Head of caudate nucleus (tissue), 42 donors: ENCODE data around the gene PARVG.

Source experiments
- DNase-seq, 42 donors: peaks; one replicate each; pipeline versions ENCODE4 v3.0.0 to v3.0.0-alpha.2; 2020 to 2021; ENCODE audit warnings: mixed read lengths in 7 of 42
- intact Hi-C: fragments of 100-400 bp; cut with DNase I; formaldehyde crosslinking; loops from one replicate; pipeline ENCODE4 v1.15.0; 2022

PARVG gene

DNA sequence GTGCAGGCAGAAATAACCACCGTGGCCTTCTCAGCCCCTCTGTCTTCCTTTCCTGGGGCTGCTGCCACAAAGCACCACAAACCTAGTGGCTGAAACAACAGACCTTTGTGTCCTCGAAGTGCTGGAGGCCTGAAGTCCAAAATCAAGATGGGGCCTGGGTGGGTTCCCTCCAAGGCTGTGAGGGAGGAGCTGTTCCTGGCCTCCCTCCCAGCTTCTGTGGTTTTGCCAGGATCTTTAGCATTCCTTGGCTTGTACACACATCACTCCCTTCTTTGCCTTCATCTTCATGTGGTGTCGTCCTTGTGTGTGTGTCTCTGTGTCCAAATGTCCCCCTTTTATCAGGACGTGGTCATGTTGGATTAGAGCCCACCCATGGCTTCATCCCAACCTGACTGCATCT is 29.0 kb upstream of the PARVG start:
- DNase-seq = no peak
- intact Hi-C loops = no loop called here

DNA sequence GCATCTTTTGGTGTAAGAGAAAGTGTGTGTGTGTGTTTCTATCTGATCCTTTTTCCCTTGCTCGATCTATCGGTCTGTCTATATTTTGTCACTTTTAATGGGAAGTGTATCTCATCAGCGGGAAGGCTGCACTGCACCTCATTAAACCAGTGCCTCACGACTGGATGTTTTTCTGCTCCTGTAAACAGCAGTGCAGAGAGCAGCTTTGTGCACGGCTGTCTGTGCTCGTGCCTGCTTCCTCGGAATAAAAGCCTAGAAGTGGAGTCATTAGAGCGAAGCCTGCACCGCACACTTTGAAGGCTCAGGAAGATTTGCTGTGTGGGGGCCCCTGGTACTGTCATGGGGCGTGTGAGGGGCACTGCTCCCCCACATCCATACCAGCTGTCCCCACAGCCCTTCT is 27.0 kb upstream of the PARVG start:
- intact Hi-C loops = no loop called here
- DNase-seq = no peak

GRCh38 chr22:44154436-44154942 is 26.2 kb upstream of the PARVG start:
- no peak for DNase-seq
- intact Hi-C loops = no loop called here

DNA sequence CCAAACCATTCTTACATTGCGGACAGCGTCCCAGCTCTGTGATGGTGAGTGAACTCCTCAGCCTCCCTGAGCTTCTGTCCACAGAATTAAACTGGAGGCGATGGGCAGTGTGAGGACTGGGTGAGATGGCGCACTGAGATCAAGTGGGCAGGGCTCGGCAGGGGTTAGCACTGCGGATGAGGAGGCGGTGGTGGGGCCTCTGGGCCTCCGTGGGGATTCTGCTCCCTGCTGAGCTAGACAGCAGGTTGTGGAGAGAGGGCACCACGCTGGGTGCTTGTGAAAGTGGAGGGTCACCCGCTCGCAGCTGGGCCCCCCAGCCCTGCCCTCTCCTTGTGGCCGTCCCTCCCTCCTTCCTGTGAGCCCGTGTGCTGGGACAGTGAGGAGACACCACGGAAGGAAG is 25.6 kb upstream of the PARVG start:
- no peak for DNase-seq
- intact Hi-C loops = no loop called here

DNA sequence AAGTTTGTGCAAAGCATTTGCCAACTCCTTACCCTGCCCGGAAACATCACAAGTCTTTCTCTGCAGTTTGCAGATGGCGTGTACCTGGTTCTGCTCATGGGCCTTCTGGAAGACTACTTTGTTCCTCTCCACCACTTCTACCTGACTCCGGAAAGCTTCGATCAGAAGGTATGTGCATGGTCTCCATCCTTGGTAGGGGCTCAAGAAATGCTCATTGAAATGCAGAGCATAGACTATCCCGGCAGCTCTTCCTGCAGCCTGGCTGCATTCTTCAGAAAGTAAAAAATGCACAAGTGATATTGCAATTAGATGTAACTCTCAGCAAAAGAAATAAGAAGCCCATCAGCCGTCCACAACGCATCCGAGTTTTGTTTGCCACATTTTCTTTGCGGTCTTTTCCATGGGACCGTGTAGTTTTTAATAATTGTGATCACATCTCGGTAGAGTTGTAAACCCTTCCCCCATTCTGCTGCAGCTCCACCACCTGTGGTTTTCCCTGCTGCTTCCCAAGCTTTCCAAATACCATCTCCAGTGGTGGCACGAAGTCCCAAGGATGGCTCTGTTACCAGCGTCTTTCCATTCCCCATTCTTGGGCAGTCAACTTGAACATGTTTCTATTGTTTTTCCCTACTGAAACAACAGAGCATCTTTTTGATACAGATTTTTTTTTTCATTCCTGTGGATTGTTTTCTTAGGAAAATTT is 22.7 kb upstream of the PARVG start:
- no peak for DNase-seq

DNA sequence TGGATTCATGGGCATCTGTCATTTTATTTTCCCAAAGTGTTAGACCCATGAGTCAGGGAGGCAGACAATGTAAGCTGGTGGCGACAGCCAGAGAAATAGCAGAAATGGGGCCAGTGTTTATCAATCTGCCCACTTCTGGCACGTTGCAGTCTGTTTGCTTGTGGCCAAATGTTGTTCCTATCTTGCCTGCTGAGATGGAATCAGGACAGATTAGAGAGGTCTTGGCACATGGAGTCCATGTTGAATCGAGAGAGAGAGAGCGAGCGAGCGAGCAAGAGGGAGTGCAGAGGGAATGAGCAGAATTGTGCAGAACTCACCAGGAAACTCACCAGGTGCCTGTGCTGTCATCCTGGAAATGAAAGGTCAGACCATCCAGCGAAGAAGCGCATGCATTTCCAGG is 21.9 kb upstream of the PARVG start:
- intact Hi-C loops = no loop called here
- DNase-seq = no peak

More for the DNA sequence above, 22.7 kb upstream of the PARVG start:
- intact Hi-C loops = no loop called here

DNA sequence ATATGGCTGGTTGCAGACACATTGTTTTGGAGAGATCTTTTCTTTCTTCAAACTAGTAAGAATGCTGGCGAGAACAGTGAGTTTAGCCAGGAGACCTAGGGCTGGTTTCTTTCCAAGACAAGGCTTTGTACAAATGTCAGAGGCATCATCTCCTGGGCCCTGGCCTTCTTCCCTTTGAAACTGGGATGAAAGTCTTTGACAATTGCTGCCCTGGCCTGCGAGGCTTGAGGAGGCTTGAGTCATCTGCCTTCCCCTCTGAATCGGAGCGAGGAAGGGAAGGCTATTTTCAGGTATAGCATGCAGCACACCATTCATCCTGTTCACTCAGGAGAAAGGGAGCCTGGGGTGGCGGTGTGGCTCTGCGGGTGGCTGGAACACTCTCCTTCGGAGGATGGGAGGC is 21.5 kb upstream of the PARVG start:
- intact Hi-C loops = no loop called here
- DNase-seq = peak in 1 of 42 donors; percentile 51

DNA sequence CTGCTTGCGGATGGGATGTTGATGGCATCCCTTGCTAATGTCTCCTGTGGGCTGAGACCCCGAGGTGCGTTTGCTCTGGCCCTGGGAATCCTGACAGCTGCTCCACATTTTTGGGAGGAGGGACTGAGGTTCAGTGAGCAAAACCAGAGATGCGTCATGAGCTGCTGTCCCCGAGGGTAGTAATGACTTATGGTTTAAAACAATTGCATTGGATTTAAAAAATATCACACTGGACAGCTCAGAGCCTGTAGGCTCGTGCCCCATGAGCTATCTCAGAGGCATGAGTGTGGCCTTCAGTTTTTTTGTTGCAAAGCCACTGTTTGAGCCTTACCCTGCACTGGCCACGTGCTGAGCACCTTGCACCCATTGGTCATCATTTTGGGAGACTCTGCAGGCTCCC is 20.9 kb upstream of the PARVG start:
- DNase-seq = no peak
- intact Hi-C loops = no loop called here

DNA sequence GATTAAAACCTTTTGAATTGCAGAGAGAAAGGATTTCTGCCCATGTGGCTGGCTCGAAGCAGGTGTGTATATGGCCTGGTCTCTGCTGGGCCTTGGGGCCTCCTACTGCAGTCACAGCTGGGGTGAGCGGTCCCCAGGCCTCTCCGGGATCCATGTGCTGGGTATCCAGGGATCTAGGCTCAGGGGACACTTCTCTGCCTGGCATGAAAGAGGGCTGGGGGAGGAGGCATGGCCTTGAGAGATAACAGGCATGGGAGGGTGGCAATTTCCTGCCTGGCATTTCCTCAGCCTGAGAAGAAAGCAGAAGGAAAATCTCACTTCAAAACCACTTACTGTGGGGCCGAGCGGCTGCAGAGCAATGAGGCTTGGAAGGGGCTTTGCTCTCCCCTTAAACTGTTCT is 20.3 kb upstream of the PARVG start:
- no peak for DNase-seq

DNA sequence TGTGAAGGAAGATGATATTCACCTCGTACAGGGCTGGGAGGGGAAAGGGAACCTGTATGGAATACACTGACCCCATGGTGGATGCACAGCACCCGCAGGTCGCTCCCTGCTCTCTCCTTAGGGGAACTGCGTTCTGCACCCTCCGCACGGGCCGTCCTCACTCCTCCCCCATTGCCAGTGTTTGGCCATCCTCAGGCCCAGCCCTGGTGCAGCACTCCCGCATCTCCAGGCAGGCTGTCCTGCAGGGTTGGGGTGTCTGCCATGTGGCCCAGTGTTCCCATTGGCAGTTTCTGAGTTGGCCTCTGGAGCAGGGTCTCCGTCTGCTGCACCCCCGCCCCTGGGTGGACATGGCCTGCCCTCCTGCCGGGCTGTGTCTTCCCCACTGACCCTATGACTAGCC is 19.1 kb upstream of the PARVG start:
- intact Hi-C loops = no loop called here
- no peak for DNase-seq

More for the DNA sequence above, 20.3 kb upstream of the PARVG start:
- intact Hi-C loops = no loop called here

GRCh38 chr22:44162960-44163359 is 17.8 kb upstream of the PARVG start:
- DNase-seq = no peak
- intact Hi-C loops = no loop called here

GRCh38 chr22:44163536-44163935 is 17.2 kb upstream of the PARVG start:
- DNase-seq = no peak
- intact Hi-C loops = no loop called here

GRCh38 chr22:44164031-44164430 is 16.7 kb upstream of the PARVG start:
- no peak for DNase-seq
- intact Hi-C loops = no loop called here

DNA sequence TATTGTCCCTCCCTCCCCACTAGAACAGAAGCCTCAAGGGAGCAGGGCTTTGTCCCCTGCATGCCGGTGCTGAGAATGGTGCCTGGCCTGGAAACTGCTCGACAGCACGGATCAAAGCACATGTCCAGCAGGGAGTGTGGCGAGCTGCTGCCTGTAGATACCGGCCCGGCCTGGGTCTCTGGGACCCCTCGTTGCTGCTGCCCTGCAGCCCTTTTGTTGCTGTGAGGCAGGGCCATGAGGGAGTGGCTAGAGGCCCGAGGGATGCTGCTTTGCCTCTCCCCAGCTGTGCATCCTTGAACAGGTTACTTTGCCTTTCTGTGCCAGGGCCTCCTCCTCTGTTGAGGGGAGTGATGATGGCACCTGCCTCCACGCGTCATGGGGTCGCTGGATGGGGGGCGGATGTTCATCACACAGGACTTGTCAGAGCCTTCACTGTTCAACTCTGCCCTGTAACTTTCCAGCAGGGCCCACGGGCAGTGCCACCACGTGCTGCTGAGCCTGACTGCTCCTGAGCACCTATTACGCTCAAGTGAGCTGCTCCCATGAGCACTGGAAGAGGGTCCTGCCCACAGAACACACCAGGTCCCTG is 15.3 kb upstream of the PARVG start:
- intact Hi-C loops = no loop called here
- DNase-seq = no peak

GRCh38 chr22:44166498-44167276 is 14.0 kb upstream of the PARVG start:
- intact Hi-C loops = no loop called here
- no peak for DNase-seq

DNA sequence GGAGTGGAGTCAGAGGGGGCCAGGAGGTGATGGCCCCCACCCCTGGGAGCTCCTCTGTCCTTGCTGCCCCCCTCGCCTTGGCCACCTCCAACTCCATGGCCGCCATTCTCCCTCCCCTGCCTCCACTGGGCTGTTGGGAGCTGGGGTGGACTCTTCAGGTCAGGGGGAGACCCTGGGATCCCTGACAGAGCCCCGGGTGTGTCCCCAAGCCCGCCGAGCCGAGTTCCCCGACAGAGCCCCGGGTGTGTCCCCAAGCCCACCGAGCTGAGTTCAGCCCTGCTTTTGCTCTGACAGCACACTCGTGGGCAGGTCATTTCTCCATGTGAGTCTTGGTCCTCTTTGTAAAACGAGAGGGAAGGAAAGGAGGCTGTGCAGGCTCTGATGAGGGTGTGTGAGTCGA is 13.2 kb upstream of the PARVG start:
- DNase-seq = no peak
- intact Hi-C loops = no loop called here

DNA sequence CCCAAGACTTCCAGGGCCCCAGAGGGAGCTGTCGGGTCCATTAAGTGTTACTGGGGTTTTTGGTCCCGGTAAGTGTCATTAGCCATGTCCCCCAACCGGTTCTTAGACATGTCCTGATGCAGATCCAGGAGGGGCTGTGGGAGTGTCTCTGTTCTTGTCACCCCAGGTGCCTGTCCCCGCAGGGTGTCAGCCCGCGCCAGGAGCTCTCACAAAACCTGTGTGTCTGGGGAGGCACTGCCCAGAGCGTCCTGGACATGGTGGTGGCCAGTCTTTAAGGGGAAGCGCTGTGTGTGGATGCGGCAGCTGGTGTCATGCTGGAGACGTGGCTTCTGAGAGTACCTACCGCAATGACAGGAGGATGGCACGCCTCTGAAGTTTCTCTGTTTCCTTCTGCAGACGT is 12.5 kb upstream of the PARVG start:
- DNase-seq = no peak
- intact Hi-C loops = no loop called here

GRCh38 chr22:44170470-44170869 is 10.3 kb upstream of the PARVG start:
- intact Hi-C loops = no loop called here
- DNase-seq = no peak

GRCh38 chr22:44171561-44171960 is 9.2 kb upstream of the PARVG start:
- DNase-seq = no peak
- intact Hi-C loops = no loop called here

GRCh38 chr22:44172370-44173108 is 8.2 kb upstream of the PARVG start:
- intact Hi-C loops = no loop called here
- peak; percentile 57 to 92 (median 78) for DNase-seq
